GM19099 (cell line): ENCODE data around the gene MAP3K3.

Experiments used
- POLR2A ChIP-seq: IDR thresholded peaks from 3 replicates; pipeline ENCODE4 v1.6.1; 2011; ENCODE audit warnings: low read depth; ENCODE audit not compliant: insufficient read length; ENCODE audit errors: extremely low read depth

MAP3K3 gene

GRCh38 chr17:63634163-63634562, 11.9 kb downstream of the MAP3K3 start:
- TF ChIP-seq POLR2A, result no peak

- no peak for TF ChIP-seq POLR2A
These were observed 12.6 kb downstream of the MAP3K3 start for GRCh38 chr17:63634816-63635215.

- TF ChIP-seq POLR2A, result no peak
These were observed 13.1 kb downstream of the MAP3K3 start for GRCh38 chr17:63635290-63635689.

- TF ChIP-seq POLR2A, result no peak
These were observed 13.6 kb downstream of the MAP3K3 start for GRCh38 chr17:63635787-63636186.

GRCh38 chr17:63639125-63639524, 16.9 kb downstream of the MAP3K3 start:
- no peak for TF ChIP-seq POLR2A

- TF ChIP-seq POLR2A, result no peak
These were observed 17.8 kb downstream of the MAP3K3 start for GRCh38 chr17:63640038-63640437.

- no peak for TF ChIP-seq POLR2A
These were observed 19.7 kb downstream of the MAP3K3 start for GRCh38 chr17:63641692-63642448.

GRCh38 chr17:63644846-63645245, 22.6 kb downstream of the MAP3K3 start:
- no peak for TF ChIP-seq POLR2A

GRCh38 chr17:63645775-63646487, 23.7 kb downstream of the MAP3K3 start:
- no peak for TF ChIP-seq POLR2A

GRCh38 chr17:63646488-63646806, 24.2 kb downstream of the MAP3K3 start:
- TF ChIP-seq POLR2A, result no peak

- TF ChIP-seq POLR2A, result no peak
These were observed 25.0 kb downstream of the MAP3K3 start for GRCh38 chr17:63647065-63647725.

- no peak for TF ChIP-seq POLR2A
These were observed 25.7 kb downstream of the MAP3K3 start for GRCh38 chr17:63647936-63648335.

GRCh38 chr17:63649813-63650212, 27.6 kb downstream of the MAP3K3 start:
- no peak for TF ChIP-seq POLR2A

- TF ChIP-seq POLR2A, result no peak
These were observed 29.9 kb downstream of the MAP3K3 start for GRCh38 chr17:63652106-63652505.

- TF ChIP-seq POLR2A, result no peak
These were observed 30.8 kb downstream of the MAP3K3 start for GRCh38 chr17:63653050-63653449.

GRCh38 chr17:63657786-63658185, 35.6 kb downstream of the MAP3K3 start:
- TF ChIP-seq POLR2A, result no peak
